ENCODE measurements around the gene SNN.

GRCh38 chr16:11692651-11693050, 24.4 kb downstream of the SNN start:
- TF ChIP-seq CTCF (conservative IDR thresholded peaks at IDR 0.05; ENCODE audit: low read depth, low read length) (no peak), POLR2A (IDR thresholded peaks at IDR 0.05; ENCODE audit: low read depth, low read length) (no peak), MAFK (IDR thresholded peaks at IDR 0.05; ENCODE audit: low read depth, low read length) (no peak), USF2 (IDR thresholded peaks at IDR 0.05; ENCODE audit: low read depth, low read length) (no peak), RCOR1 (IDR thresholded peaks at IDR 0.05; ENCODE audit: insufficient replicate concordance, low read length) (no peak), BHLHE40 (IDR thresholded peaks at IDR 0.05; ENCODE audit: low read depth, low read length) (no peak), SMC3 (IDR thresholded peaks at IDR 0.05; ENCODE audit: low read depth, low read length) (no peak), RFX5 (IDR thresholded peaks at IDR 0.05; ENCODE audit: low read depth, low read length) (no peak), CEBPB (IDR thresholded peaks at IDR 0.05; ENCODE audit: low read depth, low read length) (no peak), MAZ (IDR thresholded peaks at IDR 0.05; ENCODE audit: borderline replicate concordance, low read depth, low read length) (no peak), CHD1 (IDR thresholded peaks at IDR 0.05; ENCODE audit: low read depth, low read length) (no peak), RAD21 (IDR thresholded peaks at IDR 0.05; ENCODE audit: low read length) (no peak), FOS (IDR thresholded peaks at IDR 0.05; ENCODE audit: low read depth, low read length) (no peak), NFE2L2 (IDR thresholded peaks at IDR 0.05; ENCODE audit: low read depth, low read length) (no peak)
